Inflammatory macrophage treated with lipopolysaccharide for 1 hour (primary cell): ENCODE results near the gene MYO1F.
A peak's percentile ranks its signal among the peaks of the same experiment; 100 is the strongest.
"Not testable (repeated sequence)": the region's sequence is repeated elsewhere in the genome, so short reads cannot be mapped to it uniquely, and the experiment has no call there.

ENCODE experiments used
- DNase-seq, 2 donors: peaks; one replicate each; pipeline ENCODE4 v3.0.0-alpha.2; 2020 to 2022

The MYO1F gene

GRCh38 chr19:8514505-8515009, 62.7 kb downstream of the MYO1F start:
- DNase-seq = not testable (repeated sequence)

DNA sequence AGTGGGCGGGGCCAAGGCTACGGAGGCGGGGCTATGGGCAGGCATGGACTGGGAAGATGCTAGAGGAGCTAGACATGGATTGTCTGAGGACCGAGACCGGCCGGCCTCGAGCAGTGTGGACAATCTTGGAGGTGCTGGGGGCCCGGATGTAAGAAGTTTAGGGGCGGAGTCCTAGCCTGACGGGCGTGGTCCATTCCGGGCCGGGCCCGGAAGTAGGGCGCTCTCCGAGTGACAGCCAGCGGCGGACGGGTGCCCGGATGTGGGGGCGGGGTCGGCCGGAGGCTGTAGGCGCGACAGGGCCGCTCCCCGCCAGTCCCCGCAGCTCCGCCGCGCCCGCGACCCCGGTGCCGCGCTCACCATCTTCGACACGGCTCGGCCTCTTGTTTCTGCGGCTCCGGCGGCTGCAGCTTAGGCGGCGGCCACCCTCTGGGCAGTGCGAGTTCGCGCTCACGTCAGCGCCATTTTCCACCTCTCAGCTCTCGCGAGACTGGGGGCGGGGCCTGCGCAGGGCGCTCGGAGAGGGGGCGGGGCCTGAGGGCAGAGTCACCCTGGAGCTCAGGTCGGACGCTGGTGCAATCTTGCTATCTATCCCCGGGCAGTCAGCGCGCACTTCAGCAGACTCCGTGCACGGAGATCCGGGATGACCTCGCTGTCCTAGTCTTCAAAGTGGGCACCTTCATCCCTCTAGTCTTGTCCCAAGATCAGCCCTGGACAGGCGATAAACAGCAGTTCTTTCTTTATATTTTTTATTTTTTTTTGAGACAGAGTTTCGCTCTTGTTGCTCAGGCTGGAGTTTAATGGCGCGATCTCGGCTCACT, 63.3 kb downstream of the MYO1F start, which contains the start of gene ZNF414:
TSS of gene ZNF414 (minus strand) at position 481 of the 818 bp plus-strand sequence. CDS start at position 360, 121 bp downstream.
- peak; percentile 90 to 95 for DNase-seq

DNA sequence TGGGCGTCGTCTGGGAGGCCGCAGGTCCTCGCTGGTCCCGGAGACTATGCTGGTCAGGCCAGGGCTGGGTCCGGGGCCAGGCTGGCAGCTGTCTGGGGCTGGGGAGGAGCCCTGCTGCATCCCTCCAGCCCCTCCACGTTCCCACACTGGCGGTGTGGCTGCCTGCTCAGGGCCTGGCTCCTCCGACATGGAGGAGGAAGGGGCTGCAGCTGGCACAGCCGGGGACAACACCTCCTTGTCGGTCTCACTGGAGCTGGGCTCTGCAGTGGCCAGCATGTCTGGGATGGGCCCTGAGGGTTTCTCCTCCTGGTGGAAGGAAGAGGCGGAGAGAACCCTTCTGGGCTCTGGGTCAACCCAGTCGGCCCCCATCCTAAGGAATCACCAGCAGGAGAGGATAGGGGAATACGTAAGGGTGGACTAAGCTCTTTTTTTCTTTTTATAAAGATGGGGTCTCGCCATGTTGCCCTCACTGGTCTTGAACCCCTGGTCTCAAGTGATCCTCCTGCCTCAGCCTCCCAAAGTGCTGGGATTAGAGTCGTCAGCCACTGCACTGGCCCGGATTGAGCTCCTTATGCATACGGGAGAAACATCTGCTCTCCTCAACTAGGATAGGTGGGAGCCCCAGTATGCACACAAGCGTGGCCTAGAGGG, 64.1 kb downstream of the MYO1F start:
- no peak for DNase-seq

GRCh38 chr19:8512115-8512967, 64.9 kb downstream of the MYO1F start:
- peak; percentile 46 to 52 for DNase-seq

DNA sequence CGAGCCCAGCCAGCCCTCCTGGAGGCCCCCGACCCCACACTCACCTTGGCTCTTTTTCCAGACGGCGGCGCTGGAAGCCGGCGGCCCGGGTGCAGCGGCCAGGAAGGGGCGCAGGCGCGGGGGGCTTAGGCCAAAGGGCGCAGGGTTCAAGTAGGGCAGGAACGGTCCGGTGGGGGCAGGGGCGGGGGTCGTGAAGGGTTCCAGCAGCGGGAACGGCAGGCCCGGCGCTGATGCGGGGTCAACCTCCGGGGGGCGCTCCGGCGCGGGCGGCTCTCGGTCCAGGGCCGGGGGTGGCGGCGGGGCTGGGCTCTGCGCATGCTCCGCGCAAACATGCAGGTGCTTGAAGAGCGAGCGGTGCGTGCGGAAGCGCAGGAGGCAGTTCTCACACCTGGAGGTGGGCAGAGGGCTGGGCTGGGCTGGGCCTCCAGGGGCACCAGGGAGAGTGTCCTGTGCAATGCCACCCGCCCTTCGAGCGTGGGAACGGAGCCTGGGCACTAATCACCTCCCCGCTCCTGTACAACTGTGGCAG, 65.6 kb downstream of the MYO1F start:
- DNase-seq = no peak

- no peak for DNase-seq
These were observed 66.6 kb downstream of the MYO1F start for GRCh38 chr19:8510589-8511115.

GRCh38 chr19:8506402-8506957, 70.8 kb downstream of the MYO1F start:
- no peak for DNase-seq

GRCh38 chr19:8505680-8506401, 71.4 kb downstream of the MYO1F start:
- DNase-seq = peak; percentile 29 to 64

GRCh38 chr19:8504919-8505318, 72.3 kb downstream of the MYO1F start:
- DNase-seq = peak in 1 of 2 donors; percentile 21

GRCh38 chr19:8504171-8504570, 73.1 kb downstream of the MYO1F start:
- DNase-seq = no peak

- peak; percentile 75 to 76 for DNase-seq
These were observed 73.7 kb downstream of the MYO1F start for GRCh38 chr19:8503510-8503909.

GRCh38 chr19:8501981-8502380, 75.3 kb downstream of the MYO1F start:
- DNase-seq = peak in 1 of 2 donors; percentile 52

DNA sequence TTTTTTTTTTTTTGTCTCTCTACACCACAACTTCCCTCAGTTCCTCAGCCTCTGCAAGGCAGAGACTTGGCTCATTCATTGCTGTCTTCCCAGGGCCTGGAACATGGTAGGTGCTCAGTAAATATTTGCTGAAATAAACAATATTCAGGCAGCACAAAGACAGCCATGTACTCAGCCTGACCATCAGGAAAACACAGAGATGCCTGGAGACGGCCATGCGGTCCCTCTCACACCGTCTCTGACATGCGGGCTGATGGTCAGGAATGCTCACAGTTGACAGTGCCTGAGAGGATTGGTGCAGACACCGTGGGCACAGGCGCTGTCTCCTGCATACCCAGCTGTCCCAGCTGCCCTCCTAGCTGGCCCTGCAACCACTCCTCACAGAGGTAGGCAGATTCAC, 75.7 kb downstream of the MYO1F start:
- peak in 1 of 2 donors; percentile 16 for DNase-seq

DNA sequence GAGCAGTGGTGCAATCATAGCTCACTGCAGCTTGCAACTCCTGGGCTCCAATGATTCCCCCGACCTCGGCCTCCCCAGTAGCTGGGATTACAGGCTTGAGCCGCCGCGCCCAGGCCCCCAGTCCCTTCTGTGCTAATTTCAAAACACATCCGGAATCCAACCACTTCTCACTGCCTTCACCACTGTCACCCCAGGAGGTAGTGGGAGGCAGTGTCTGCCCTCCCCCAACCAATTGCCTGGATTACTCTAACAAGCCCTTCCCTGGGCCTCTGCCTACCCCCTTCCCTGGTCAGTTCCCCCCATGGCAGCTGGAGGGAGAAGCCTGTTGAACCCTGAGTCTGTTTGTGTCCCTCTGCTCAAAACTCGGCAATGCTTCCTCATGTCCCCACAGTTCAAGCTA, 77.1 kb downstream of the MYO1F start:
- DNase-seq = peak; percentile 56 to 77

- DNase-seq = no peak
These were observed 78.0 kb downstream of the MYO1F start for GRCh38 chr19:8499048-8499833.

- no peak for DNase-seq
These were observed 78.9 kb downstream of the MYO1F start for GRCh38 chr19:8498295-8498694.

GRCh38 chr19:8494158-8494557, 83.1 kb downstream of the MYO1F start:
- DNase-seq = peak in 1 of 2 donors; percentile 31

DNA sequence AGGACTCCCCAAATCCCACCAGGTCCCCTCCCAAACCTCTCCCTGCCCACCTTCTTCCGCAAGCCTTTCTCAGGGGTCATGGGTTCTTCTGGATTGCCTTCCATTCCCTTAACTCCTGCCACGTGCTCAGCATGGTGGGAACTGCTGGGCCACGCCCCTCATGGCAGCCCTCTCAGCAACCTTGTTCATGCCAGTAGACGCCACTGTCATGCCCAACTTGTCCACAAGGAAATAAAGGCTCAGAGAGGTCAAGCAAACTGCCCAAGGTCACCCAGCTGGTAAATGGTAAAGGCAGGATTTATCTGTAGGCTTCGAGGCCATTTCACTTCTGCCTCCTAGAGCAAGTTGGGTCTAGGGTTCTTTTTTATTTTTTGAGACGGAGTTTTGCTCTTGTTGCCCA, 85.7 kb downstream of the MYO1F start:
- no peak for DNase-seq

DNA sequence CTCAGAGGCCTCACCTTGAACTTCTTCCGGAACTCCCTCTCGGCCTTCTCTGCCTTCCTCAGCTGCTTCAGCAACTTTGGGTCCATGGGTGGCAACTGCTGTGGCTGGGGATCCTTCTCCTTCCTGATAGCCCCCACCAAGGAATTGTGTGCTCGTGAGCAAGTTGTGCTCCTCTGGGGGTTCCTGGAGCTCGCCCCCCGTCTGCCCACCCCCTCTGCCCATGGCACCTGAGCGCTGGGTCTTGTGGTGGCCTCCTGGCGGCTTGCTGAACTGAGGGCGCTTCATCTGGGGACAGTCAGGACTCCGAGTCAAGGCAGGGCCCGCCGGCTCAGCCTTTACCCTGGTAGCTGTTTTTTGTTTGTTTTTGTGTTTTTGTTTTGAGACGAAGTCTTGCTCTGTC, 86.4 kb downstream of the MYO1F start:
- no peak for DNase-seq

GRCh38 chr19:8490395-8490760, 86.9 kb downstream of the MYO1F start:
- DNase-seq = no peak
